Activated B cell treated with CpG ODN at 0.5 μM for 24 hours (primary cell): ENCODE data around the gene RNF40. TPM values are rescaled to one million over a fixed set of nuclear protein-coding genes. Genes with fewer than 3 reads are reported as not detected.
A peak's percentile ranks its signal among the peaks of the same experiment; 100 is the strongest.

Source experiments
- ATAC-seq: fragments of 200-7000 bp; cut with Tn5 transposase; one replicate; pipeline ENCODE4 v1.10.0; 2021; ENCODE audit warnings: low read depth, mild to moderate bottlenecking, moderate library complexity
- CTCF ChIA-PET: fragments of 350-600 bp; sonication (Branson Sonifier 250); formaldehyde crosslinking; loops from one replicate; lab custom pipeline; 2021; ENCODE audit warnings: antibody characterized with exemption; lab: Charles Lee
- POLR2A ChIA-PET: fragments of 350-600 bp; sonication (Branson Sonifier 250); formaldehyde crosslinking; loops from one replicate; lab custom pipeline; 2021; ENCODE audit warnings: antibody characterized with exemption; lab: Charles Lee
- DNase-seq: peaks from one replicate; pipeline ENCODE4 v3.0.0; 2022
- H3K27ac Mint-ChIP-seq: one replicate; pipeline ENCODE4 v1.8.0; 2020; ENCODE audit warnings: mixed read lengths
- H3K27me3 Mint-ChIP-seq: one replicate; pipeline ENCODE4 v1.8.0; 2021; ENCODE audit warnings: mixed read lengths
- H3K36me3 Mint-ChIP-seq: one replicate; pipeline ENCODE4 v1.8.0; 2021; ENCODE audit warnings: low read depth, mixed read lengths
- H3K4me1 Mint-ChIP-seq: one replicate; pipeline ENCODE4 v1.8.0; 2021; ENCODE audit warnings: mixed read lengths
- H3K4me3 Mint-ChIP-seq: one replicate; pipeline ENCODE4 v1.8.0; 2020; ENCODE audit warnings: mild to moderate bottlenecking, mixed read lengths
- H3K9me3 Mint-ChIP-seq: one replicate; pipeline ENCODE4 v1.8.0; 2020; ENCODE audit warnings: mixed read lengths
- CTCF ChIP-seq: fragments of 200-600 bp; IDR thresholded peaks from one replicate; pipeline ENCODE4 v1.8.0; 2022; ENCODE audit warnings: antibody characterized with exemption, mild to moderate bottlenecking
- intact Hi-C: fragments of 100-400 bp; cut with micrococcal nuclease; formaldehyde crosslinking; loops from one replicate; pipeline ENCODE4 v1.15.1; 2024
- total RNA-seq: library from RNA; stranded (reverse); gene quantifications from 2 replicates; pipeline ENCODE4 v1.2.3, GENCODE V29; 2022

Gene RNF40
- total RNA-seq: 99.6 and 117 TPM in 2 replicates

GRCh38 chr16:30761928-30762902, at the start of gene RNF40, which contains the start of gene CFAP119:
Gene RNF40, plus strand, starts transcription at chr16:30762322. Its CDS starts 224 bp downstream, at chr16:30762546.
Gene CFAP119, minus strand, starts transcription at chr16:30762062. Its CDS starts 314 bp downstream, at chr16:30761748.
- Mint-ChIP-seq H3K4me3 (peak within 1 kb of the TSS; percentile 93), H3K27ac (peak within 1 kb of the TSS; percentile 87), H3K9me3 (no peaks in the 10 kb centered on the region), H3K4me1 (peaks cover 42% of the 10 kb centered on the region), H3K27me3 (no peaks in the 10 kb centered on the region), H3K36me3 (peaks cover 61% of the 10 kb centered on the region)
- intact Hi-C loops: loop anchor here (1.0 to 5.0 kb wide), 8 partner anchors 14 to 160 kb away; partner anchors contain the start of genes BCL7C, FBRS, PHKG2 and PRR14
- CTCF ChIA-PET: no interaction called here
- POLR2A ChIA-PET: interaction anchor here (0.6 to 3.6 kb wide), 2 partner anchors 14 to 68 kb away, joined by 5 to 13 read pairs (median 10); partner anchors contain the start of gene PHKG2
- ATAC-seq (peak; percentile 89), DNase-seq (peak; percentile 94)
- no peak for TF ChIP-seq CTCF

GRCh38 chr16:30715750-30716445, 46.2 kb upstream of the RNF40 start:
- TF ChIP-seq CTCF: no peak
- H3K4me1 Mint-ChIP-seq: peaks cover 26% of the 10 kb centered on the region
- H3K27me3 Mint-ChIP-seq: no peaks in the 10 kb centered on the region
- no peak for DNase-seq
- H3K36me3 Mint-ChIP-seq: peaks cover 87% of the 10 kb centered on the region
- ChIA-PET POLR2A (interaction anchor here (1.2 to 1.3 kb wide), 2 partner anchors 32 kb away, joined by 3 to 8 read pairs; partner anchors contain the start of gene PHKG2), CTCF (no interaction called here)
- peak; percentile 99 for ATAC-seq
- peak overlapping the region; percentile 91 for H3K27ac Mint-ChIP-seq
- no peaks in the 10 kb centered on the region for H3K9me3 Mint-ChIP-seq
- intact Hi-C loops: loop anchor here (1.0 kb wide), 3 partner anchors 18 to 205 kb away; partner anchors contain the start of genes CFAP119 and RNF40
- H3K4me3 Mint-ChIP-seq: peak overlapping the region; percentile 50

GRCh38 chr16:30720086-30720485, 42.0 kb upstream of the RNF40 start:
- intact Hi-C loops: no loop called here
- H3K4me1 Mint-ChIP-seq: peaks cover 27% of the 10 kb centered on the region
- no peak overlapping the region for H3K4me3 Mint-ChIP-seq
- no peak for ATAC-seq
- H3K36me3 Mint-ChIP-seq: peaks cover 92% of the 10 kb centered on the region
- ChIA-PET POLR2A (interaction anchor here (0.7 kb wide), 1 partner anchor 28 kb away, joined by 3 read pairs; the partner anchor contains the start of gene PHKG2), CTCF (no interaction called here)
- no peak for TF ChIP-seq CTCF
- DNase-seq: no peak
- H3K9me3 Mint-ChIP-seq: no peaks in the 10 kb centered on the region
- H3K27me3 Mint-ChIP-seq: no peaks in the 10 kb centered on the region
- no peak overlapping the region for H3K27ac Mint-ChIP-seq

GRCh38 chr16:30720694-30721093, 41.4 kb upstream of the RNF40 start:
- ATAC-seq (no peak), DNase-seq (no peak)
- intact Hi-C loops: no loop called here
- CTCF ChIA-PET: no interaction called here
- POLR2A ChIA-PET: interaction anchor here (1.0 kb wide), 1 partner anchor 10 kb away, joined by 4 read pairs; no protein-coding TSS in a partner anchor
- Mint-ChIP-seq H3K27ac (no peak overlapping the region), H3K27me3 (no peaks in the 10 kb centered on the region), H3K4me3 (no peak overlapping the region), H3K4me1 (peaks cover 27% of the 10 kb centered on the region), H3K36me3 (peaks cover 92% of the 10 kb centered on the region), H3K9me3 (no peaks in the 10 kb centered on the region)
- no peak for TF ChIP-seq CTCF
